BLaER1 treated with 17β-estradiol and CSF1 and Interleukin-3, amounts not matched to agents 10 nM and 100 nM (cell line): ENCODE results near the gene PTPN2.

ENCODE experiments used
- H3K27ac ChIP-seq, 11 experiments: shearing (Covaris generic); formaldehyde crosslinking; 2 replicates each; pipeline ENCODE4 v1.8.1; 2022
- H3K27me3 ChIP-seq, 11 experiments: shearing (Covaris generic); formaldehyde crosslinking; 2 replicates each; pipeline ENCODE4 v1.8.1; 2022
- H3K36me3 ChIP-seq, 11 experiments: shearing (Covaris generic); formaldehyde crosslinking; 2 replicates each; pipeline ENCODE4 v1.8.1; 2022
- H3K4me1 ChIP-seq, 10 experiments: shearing (Covaris generic); formaldehyde crosslinking; 2 replicates each; pipeline ENCODE4 v1.8.1; 2022
- H3K4me2 ChIP-seq, 11 experiments: shearing (Covaris generic); formaldehyde crosslinking; 2 replicates each; pipeline ENCODE4 v1.8.1; 2022
- H3K4me3 ChIP-seq, 10 experiments: shearing (Covaris generic); formaldehyde crosslinking; 2 replicates each; pipeline ENCODE4 v1.8.1; 2022
- H3K9ac ChIP-seq, 11 experiments: shearing (Covaris generic); formaldehyde crosslinking; 2 replicates each; pipeline ENCODE4 v1.8.1; 2022
- H3K9me3 ChIP-seq, 11 experiments: shearing (Covaris generic); formaldehyde crosslinking; replicated peaks in 1 of 11; 2 replicates each; pipeline ENCODE4 v1.8.1; 2022
- H4K20me1 ChIP-seq, 11 experiments: shearing (Covaris generic); formaldehyde crosslinking; 2 replicates each; pipeline ENCODE4 v1.8.1; 2022
- Cebpa-rat ChIP-seq, 11 experiments: shearing (Covaris generic); IDR thresholded peaks; 2 replicates each; pipeline ENCODE4 v1.8.1; 2022

The PTPN2 gene

GRCh38 chr18:12750715-12751502 lies 133.1 kb downstream of the PTPN2 start:
- Histone ChIP-seq H4K20me1 (no peaks in the 10 kb centered on the region), H3K27me3 (peaks cover 0 to 27% (median 0%) of the 10 kb centered on the region in 11 experiments; a peak in 7 of 22 replicates), H3K4me3 (0 out of 20 replicates have a peak overlapping the region, but pooled peaks of 2 of the 10 experiments have one; percentile 1 to 11), H3K9ac (peak overlapping the region in 4 of 11 experiments; percentile 8 to 52 (median 38); a peak in 4 of 22 replicates), H3K9me3 (peaks cover 0 to 22% (median 20%) of the 10 kb centered on the region in 11 experiments; a peak in 18 of 22 replicates), H3K27ac (peak overlapping the region in 5 of 11 experiments; percentile 12 to 63 (median 52); a peak in 8 of 22 replicates), H3K36me3 (no peaks in the 10 kb centered on the region), H3K4me2 (peak overlapping the region; percentile 61 to 93 (median 77); a peak in 21 of 22 replicates), H3K4me1 (peaks cover 38 to 73% (median 51%) of the 10 kb centered on the region in 10 experiments)
- TF ChIP-seq Cebpa-rat (IDR thresholded peaks at IDR 0.05): no peak

- Histone ChIP-seq H3K27ac (peak overlapping the region in 6 of 11 experiments; percentile 8 to 63 (median 50); a peak in 9 of 22 replicates), H3K4me3 (peak overlapping the region in 2 of 10 experiments; percentile 1 to 25; a peak in 1 of 20 replicates), H3K9me3 (peaks cover 0 to 15% (median 13%) of the 10 kb centered on the region in 11 experiments; a peak in 18 of 22 replicates), H3K4me2 (peak overlapping the region; percentile 61 to 93 (median 77)), H3K9ac (peak overlapping the region in 4 of 11 experiments; percentile 8 to 52 (median 38); a peak in 4 of 22 replicates), H4K20me1 (no peaks in the 10 kb centered on the region), H3K4me1 (peaks cover 42 to 80% (median 59%) of the 10 kb centered on the region in 10 experiments), H3K36me3 (no peaks in the 10 kb centered on the region), H3K27me3 (peaks cover 0 to 27% (median 0%) of the 10 kb centered on the region in 11 experiments; a peak in 7 of 22 replicates)
- TF ChIP-seq Cebpa-rat (IDR thresholded peaks at IDR 0.05): no peak
These were observed 133.8 kb downstream of the PTPN2 start for GRCh38 chr18:12750076-12750714.

GRCh38 chr18:12749121-12749520 lies 134.9 kb downstream of the PTPN2 start:
- H3K4me1 ChIP-seq: peaks cover 42 to 90% (median 66%) of the 10 kb centered on the region in 10 experiments
- H3K4me3 ChIP-seq: peak overlapping the region in 2 of 10 experiments; percentile 1 to 4; a peak in 2 of 20 replicates
- peak overlapping the region in 3 of 11 experiments; percentile 2 to 52 (median 25); a peak in 1 of 22 replicates for H3K9ac ChIP-seq
- peak overlapping the region; percentile 61 to 93 (median 77) for H3K4me2 ChIP-seq
- peaks cover 0 to 27% (median 0%) of the 10 kb centered on the region in 11 experiments; a peak in 7 of 22 replicates for H3K27me3 ChIP-seq
- no peaks in the 10 kb centered on the region for H4K20me1 ChIP-seq
- H3K36me3 ChIP-seq: no peaks in the 10 kb centered on the region
- H3K27ac ChIP-seq: no peak overlapping the region
- TF ChIP-seq Cebpa-rat (IDR thresholded peaks at IDR 0.05): no peak
- peaks cover 0 to 4% (median 2%) of the 10 kb centered on the region in 11 experiments; a peak in 4 of 22 replicates for H3K9me3 ChIP-seq

- Histone ChIP-seq H3K9me3 (no peaks in the 10 kb centered on the region), H4K20me1 (no peaks in the 10 kb centered on the region), H3K27ac (no peak overlapping the region), H3K4me3 (0 out of 20 replicates have a peak overlapping the region, but pooled peaks of 1 of the 10 experiments have one; percentile 4), H3K4me2 (peak overlapping the region; percentile 61 to 93 (median 77)), H3K36me3 (no peaks in the 10 kb centered on the region), H3K27me3 (peaks cover 0 to 27% (median 0%) of the 10 kb centered on the region in 11 experiments; a peak in 7 of 22 replicates), H3K4me1 (peaks cover 42 to 90% (median 66%) of the 10 kb centered on the region in 10 experiments), H3K9ac (no peak overlapping the region; a peak in 1 of 22 replicates)
- no peak for TF ChIP-seq Cebpa-rat (IDR thresholded peaks at IDR 0.05)
These were observed 135.4 kb downstream of the PTPN2 start for GRCh38 chr18:12748671-12749070.

- peaks cover 42 to 85% (median 66%) of the 10 kb centered on the region in 10 experiments for H3K4me1 ChIP-seq
- no peak overlapping the region for H3K27ac ChIP-seq
- peaks cover 0 to 27% (median 0%) of the 10 kb centered on the region in 11 experiments; a peak in 7 of 22 replicates for H3K27me3 ChIP-seq
- H4K20me1 ChIP-seq: no peaks in the 10 kb centered on the region
- TF ChIP-seq Cebpa-rat (IDR thresholded peaks at IDR 0.05): no peak
- H3K36me3 ChIP-seq: no peaks in the 10 kb centered on the region
- H3K4me2 ChIP-seq: peak overlapping the region; percentile 37 to 93 (median 77); a peak in 20 of 22 replicates
- H3K9ac ChIP-seq: no peak overlapping the region
- H3K4me3 ChIP-seq: no peak overlapping the region
- H3K9me3 ChIP-seq: no peaks in the 10 kb centered on the region
These were observed 136.3 kb downstream of the PTPN2 start for GRCh38 chr18:12747530-12748315.

GRCh38 chr18:12745095-12745795 lies 138.8 kb downstream of the PTPN2 start:
- peaks cover 0 to 20% (median 0%) of the 10 kb centered on the region in 11 experiments; a peak in 7 of 22 replicates for H3K27me3 ChIP-seq
- no peak overlapping the region for H3K27ac ChIP-seq
- H3K9ac ChIP-seq: no peak overlapping the region
- H3K9me3 ChIP-seq: peaks cover 0 to 5% (median 0%) of the 10 kb centered on the region in 11 experiments; a peak in 2 of 22 replicates
- peak overlapping the region; percentile 24 to 68 (median 52); a peak in 20 of 22 replicates for H3K4me2 ChIP-seq
- H3K36me3 ChIP-seq: no peaks in the 10 kb centered on the region
- no peak for TF ChIP-seq Cebpa-rat (IDR thresholded peaks at IDR 0.05)
- H4K20me1 ChIP-seq: no peaks in the 10 kb centered on the region
- peaks cover 35 to 76% (median 56%) of the 10 kb centered on the region in 10 experiments for H3K4me1 ChIP-seq
- H3K4me3 ChIP-seq: no peak overlapping the region

- H3K36me3 ChIP-seq: no peaks in the 10 kb centered on the region
- no peak overlapping the region for H3K27ac ChIP-seq
- peaks cover 0 to 6% (median 0%) of the 10 kb centered on the region in 11 experiments; a peak in 2 of 22 replicates for H3K9me3 ChIP-seq
- peaks cover 24 to 73% (median 45%) of the 10 kb centered on the region in 10 experiments for H3K4me1 ChIP-seq
- H4K20me1 ChIP-seq: no peaks in the 10 kb centered on the region
- no peak for TF ChIP-seq Cebpa-rat (IDR thresholded peaks at IDR 0.05)
- H3K4me2 ChIP-seq: peak overlapping the region in 2 of 11 experiments; percentile 31 to 59; a peak in 2 of 22 replicates
- H3K27me3 ChIP-seq: peaks cover 0 to 9% (median 0%) of the 10 kb centered on the region in 11 experiments; a peak in 7 of 22 replicates
- H3K4me3 ChIP-seq: no peak overlapping the region
- H3K9ac ChIP-seq: no peak overlapping the region
These were observed 139.9 kb downstream of the PTPN2 start for GRCh38 chr18:12744103-12744502.
